Breast epithelium (tissue), 3 donors: ENCODE data around the gene CDC123.

Experiments used
- POLR2AphosphoS5 ChIP-seq, 3 donors: sonication (generic); formaldehyde crosslinking; IDR thresholded peaks; one replicate each; pipeline ENCODE4 v1.6.1; 2017; ENCODE audit warnings: antibody characterized with exemption in 3 of 3
- TF ChIP-seq, protein P1 (sequence below), 3 donors: fragments of 450-650 bp; IDR thresholded peaks; one replicate each; pipeline ENCODE4 v1.5.1; 2016 to 2017; ENCODE audit warnings: antibody characterized with exemption in 3 of 3, mild to moderate bottlenecking in 3 of 3, moderate library complexity in 3 of 3

DNA sequence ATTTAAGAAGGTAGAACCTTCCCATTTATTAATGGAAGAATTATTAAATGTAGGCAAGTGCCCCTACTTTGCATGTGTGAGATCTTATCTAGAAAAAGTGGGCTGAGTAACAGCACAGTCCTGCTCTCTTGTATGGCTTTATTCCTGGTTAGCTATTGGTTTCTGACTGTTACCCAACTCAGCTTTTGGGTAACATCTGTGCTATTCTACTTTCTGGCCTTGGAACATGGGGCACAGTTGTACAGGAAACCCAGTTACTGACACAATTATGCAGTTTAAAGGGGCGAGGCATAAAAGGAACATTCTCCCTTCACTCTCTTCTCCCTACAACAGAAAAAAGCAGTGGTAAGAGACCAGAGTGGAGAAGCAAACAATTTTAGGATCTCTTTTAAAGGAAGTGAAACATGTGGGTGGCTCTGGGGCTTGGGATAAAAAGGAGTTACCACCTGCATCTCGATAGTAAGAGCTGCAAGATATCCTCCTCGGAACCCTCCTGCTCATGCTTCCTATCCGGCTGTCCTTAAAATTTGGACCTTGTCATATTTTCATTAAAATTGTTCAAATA, 16.3 kb upstream of the CDC123 start:
- TF ChIP-seq POLR2AphosphoS5 (IDR thresholded peaks at IDR 0.05) = no peak
- TF ChIP-seq, protein P1, sequence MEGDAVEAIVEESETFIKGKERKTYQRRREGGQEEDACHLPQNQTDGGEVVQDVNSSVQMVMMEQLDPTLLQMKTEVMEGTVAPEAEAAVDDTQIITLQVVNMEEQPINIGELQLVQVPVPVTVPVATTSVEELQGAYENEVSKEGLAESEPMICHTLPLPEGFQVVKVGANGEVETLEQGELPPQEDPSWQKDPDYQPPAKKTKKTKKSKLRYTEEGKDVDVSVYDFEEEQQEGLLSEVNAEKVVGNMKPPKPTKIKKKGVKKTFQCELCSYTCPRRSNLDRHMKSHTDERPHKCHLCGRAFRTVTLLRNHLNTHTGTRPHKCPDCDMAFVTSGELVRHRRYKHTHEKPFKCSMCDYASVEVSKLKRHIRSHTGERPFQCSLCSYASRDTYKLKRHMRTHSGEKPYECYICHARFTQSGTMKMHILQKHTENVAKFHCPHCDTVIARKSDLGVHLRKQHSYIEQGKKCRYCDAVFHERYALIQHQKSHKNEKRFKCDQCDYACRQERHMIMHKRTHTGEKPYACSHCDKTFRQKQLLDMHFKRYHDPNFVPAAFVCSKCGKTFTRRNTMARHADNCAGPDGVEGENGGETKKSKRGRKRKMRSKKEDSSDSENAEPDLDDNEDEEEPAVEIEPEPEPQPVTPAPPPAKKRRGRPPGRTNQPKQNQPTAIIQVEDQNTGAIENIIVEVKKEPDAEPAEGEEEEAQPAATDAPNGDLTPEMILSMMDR (IDR thresholded peaks at IDR 0.05) = no peak
